Lung (tissue), 12 donors: Measurements from ENCODE around the gene SRPRB. TPM values are rescaled to one million over a fixed set of nuclear protein-coding genes. Genes with fewer than 3 reads are reported as not detected.

ENCODE experiments used
- ATAC-seq: fragments of 200-7000 bp; cut with Tn5 transposase; one replicate; pipeline ENCODE4 v1.9.1; 2020; ENCODE audit warnings: moderate number of reproducible peaks; ENCODE audit not compliant: insufficient read depth, low FRiP score
- DNase-seq, 3 donors: peaks; one replicate each; pipeline ENCODE4 v3.0.0-alpha.2; 2013 to 2017
- H3K27ac ChIP-seq, 2 donors: one replicate each; pipeline ENCODE4 v1.5.1; 2013; ENCODE audit warnings: mild to moderate bottlenecking in 2 of 2, moderate library complexity in 2 of 2, control low read depth in 1 of 2, inconsistent platforms in 1 of 2, low read depth in 1 of 2, low read length in 1 of 2
- H3K27me3 ChIP-seq, 3 donors: one replicate each; pipeline ENCODE4 v1.5.1; 2013; ENCODE audit warnings: low read length in 2 of 3; ENCODE audit not compliant: control insufficient read depth in 3 of 3, insufficient read depth in 3 of 3
- H3K36me3 ChIP-seq, 4 donors: one replicate each; pipeline ENCODE4 v1.5.1; 2013; ENCODE audit warnings: low read length in 4 of 4, mild to moderate bottlenecking in 1 of 4, moderate library complexity in 1 of 4; ENCODE audit not compliant: control insufficient read depth in 4 of 4, insufficient read depth in 4 of 4
- H3K4me1 ChIP-seq, 5 donors: one replicate each; pipeline ENCODE4 v1.5.1; 2013; ENCODE audit warnings: low read length in 5 of 5, mild to moderate bottlenecking in 2 of 5, moderate library complexity in 1 of 5; ENCODE audit not compliant: control insufficient read depth in 5 of 5, insufficient read depth in 5 of 5
- H3K4me3 ChIP-seq: one replicate; pipeline ENCODE4 v1.5.1; 2013; ENCODE audit warnings: mild to moderate bottlenecking, control low read depth, moderate library complexity
- H3K9ac ChIP-seq, 2 donors: one replicate each; pipeline ENCODE4 v1.5.1; 2013; ENCODE audit warnings: low read length in 2 of 2, control low read depth in 1 of 2; ENCODE audit not compliant: insufficient read depth in 1 of 2
- H3K9me3 ChIP-seq, 4 donors: one replicate each; pipeline ENCODE4 v1.5.1; 2013; ENCODE audit warnings: low read length in 3 of 4, mild to moderate bottlenecking in 1 of 4, moderate library complexity in 1 of 4; ENCODE audit not compliant: control insufficient read depth in 4 of 4, insufficient read depth in 3 of 4
- WGBS, 2 donors: extraction: QIAGEN DNeasy Blood & Tissue Kit; methylation state at CpG; one replicate each; pipeline ENCODE4 v1.1.7; 2013; 5-methylcytosine and 5-hydroxymethylcytosine counted together
- polyA plus RNA-seq, 2 donors: library from polyadenylated mRNA; stranded (reverse); fragments of 200-250 nt; gene quantifications; one replicate each; pipeline ENCODE4 v1.2.1, GENCODE V29; 2013
- total RNA-seq, 2 donors: library from RNA; depleted of rRNA in 1 of 2; stranded (reverse); fragments of >200 nt in 1 of 2; gene quantifications; one replicate each; pipeline ENCODE4 v1.2.1, GENCODE V29; 2014 to 2021
- TF ChIP-seq, protein P1 (sequence below): IDR thresholded peaks from 2 replicates; pipeline ENCODE4 v1.5.1; 2012; ENCODE audit warnings: mild to moderate bottlenecking; ENCODE audit errors: control extremely low read depth, extremely low read depth
- donor health status: control.
- donor health status: control.
- donor health status: Bipolar disorder and iron deficiency.
- donor health status: healthy.
- donor health status: DM: yes; HTN: yes; CAD: no.

Gene SRPRB
- total and polyA plus RNA-seq, 4 donors: 20.3 to 82.4 (median 39.3) TPM

DNA sequence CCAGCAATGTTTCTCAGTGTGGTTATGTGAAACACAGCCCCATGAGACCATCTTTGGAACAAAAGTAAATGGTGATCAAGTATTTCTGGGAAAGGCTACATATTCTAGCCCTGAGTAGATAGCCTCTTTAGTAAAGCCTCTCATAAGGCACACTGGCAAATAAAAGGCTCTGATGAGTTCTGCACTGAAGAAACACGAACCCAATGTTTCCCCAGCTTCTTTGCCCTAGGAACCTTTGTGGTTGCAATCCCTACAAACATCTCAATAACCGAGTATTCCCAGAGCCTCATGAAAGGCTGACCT lies 48.3 kb downstream of the SRPRB start:
- DNase-seq (no peak), ATAC-seq (no peak)
- no peaks in the 10 kb centered on the region for H3K27me3 ChIP-seq
- 86 to 89% methylated on average over 2 of the region's 2 CpGs for WGBS, 2 donors
- TF ChIP-seq, protein P1, sequence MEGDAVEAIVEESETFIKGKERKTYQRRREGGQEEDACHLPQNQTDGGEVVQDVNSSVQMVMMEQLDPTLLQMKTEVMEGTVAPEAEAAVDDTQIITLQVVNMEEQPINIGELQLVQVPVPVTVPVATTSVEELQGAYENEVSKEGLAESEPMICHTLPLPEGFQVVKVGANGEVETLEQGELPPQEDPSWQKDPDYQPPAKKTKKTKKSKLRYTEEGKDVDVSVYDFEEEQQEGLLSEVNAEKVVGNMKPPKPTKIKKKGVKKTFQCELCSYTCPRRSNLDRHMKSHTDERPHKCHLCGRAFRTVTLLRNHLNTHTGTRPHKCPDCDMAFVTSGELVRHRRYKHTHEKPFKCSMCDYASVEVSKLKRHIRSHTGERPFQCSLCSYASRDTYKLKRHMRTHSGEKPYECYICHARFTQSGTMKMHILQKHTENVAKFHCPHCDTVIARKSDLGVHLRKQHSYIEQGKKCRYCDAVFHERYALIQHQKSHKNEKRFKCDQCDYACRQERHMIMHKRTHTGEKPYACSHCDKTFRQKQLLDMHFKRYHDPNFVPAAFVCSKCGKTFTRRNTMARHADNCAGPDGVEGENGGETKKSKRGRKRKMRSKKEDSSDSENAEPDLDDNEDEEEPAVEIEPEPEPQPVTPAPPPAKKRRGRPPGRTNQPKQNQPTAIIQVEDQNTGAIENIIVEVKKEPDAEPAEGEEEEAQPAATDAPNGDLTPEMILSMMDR: no peak
- H3K9ac ChIP-seq: no peak overlapping the region
- no peaks in the 10 kb centered on the region for H3K36me3 ChIP-seq
- H3K27ac ChIP-seq: no peak overlapping the region
- no peaks in the 10 kb centered on the region for H3K9me3 ChIP-seq
- no peak overlapping the region for H3K4me3 ChIP-seq
- peaks cover 0 to 11% (median 0%) of the 10 kb centered on the region in 5 donors for H3K4me1 ChIP-seq

DNA sequence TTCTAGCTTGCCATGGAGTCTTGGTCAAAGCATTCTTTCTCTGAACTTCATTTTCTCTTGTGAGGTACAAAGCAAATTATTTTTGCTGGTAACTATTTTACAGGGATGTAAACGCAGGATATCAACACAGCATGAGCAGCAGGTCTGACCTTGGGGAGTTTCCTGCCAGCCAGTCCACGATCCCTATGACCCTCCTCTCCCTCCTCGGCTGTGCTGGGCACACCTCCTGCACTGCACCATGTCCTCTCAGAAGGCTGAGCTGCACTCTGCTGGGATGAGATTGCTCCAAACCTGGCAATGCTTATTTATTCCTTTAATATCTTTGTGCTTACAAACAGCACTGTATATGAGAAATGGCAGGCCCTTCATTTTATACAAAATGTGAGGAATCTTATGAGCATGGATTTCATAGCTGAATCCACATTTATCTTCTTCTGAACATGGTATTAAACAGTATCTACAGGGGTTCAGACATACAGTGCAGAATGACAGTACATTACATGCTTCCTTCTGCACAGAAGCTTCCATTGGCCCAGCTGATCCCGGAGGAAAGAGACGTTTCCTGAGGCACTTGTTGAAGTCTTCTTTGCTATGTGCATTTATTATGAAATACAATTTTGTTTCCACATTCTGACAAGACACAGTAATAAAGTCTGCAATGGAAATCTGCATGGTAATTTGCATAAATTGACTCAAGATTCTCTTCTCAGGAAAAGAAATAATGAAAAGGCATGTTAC lies 48.8 kb downstream of the SRPRB start:
- no peaks in the 10 kb centered on the region for H3K9me3 ChIP-seq
- H3K9ac ChIP-seq: no peak overlapping the region
- H3K4me1 ChIP-seq: peaks cover 0 to 11% (median 0%) of the 10 kb centered on the region in 5 donors
- TF ChIP-seq, protein P1: no peak
- H3K27me3 ChIP-seq: no peaks in the 10 kb centered on the region
- WGBS, 2 donors: 68 to 72% methylated on average over 5 of the region's 5 CpGs
- no peak for DNase-seq
- no peak overlapping the region for H3K4me3 ChIP-seq
- no peak for ATAC-seq
- no peak overlapping the region for H3K27ac ChIP-seq
- no peaks in the 10 kb centered on the region for H3K36me3 ChIP-seq

DNA sequence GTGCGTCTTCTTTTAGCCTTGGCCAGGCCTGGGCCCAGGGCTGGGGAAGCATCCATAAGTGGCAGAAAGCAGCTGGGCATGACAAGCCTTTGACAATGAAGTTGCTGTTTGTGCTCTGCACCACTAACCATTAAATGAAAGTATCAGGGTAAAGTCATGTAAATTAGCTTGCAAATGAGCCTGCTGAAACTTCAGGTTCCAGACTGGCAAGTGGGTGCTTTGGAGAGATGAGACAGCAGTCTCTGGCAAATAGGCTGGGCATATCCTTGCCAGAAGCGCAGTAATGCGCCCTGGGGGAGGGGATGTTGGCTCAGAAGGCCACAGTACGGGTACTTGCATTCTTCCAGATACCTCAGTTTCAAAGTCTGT lies 49.4 kb downstream of the SRPRB start:
- H3K27me3 ChIP-seq: no peaks in the 10 kb centered on the region
- H3K4me3 ChIP-seq: no peak overlapping the region
- TF ChIP-seq, protein P1: no peak
- DNase-seq: no peak
- 93% methylated on average over 4 of the region's 4 CpGs for WGBS, 2 donors
- H3K4me1 ChIP-seq: peaks cover 0 to 11% (median 0%) of the 10 kb centered on the region in 5 donors
- H3K36me3 ChIP-seq: no peaks in the 10 kb centered on the region
- H3K9me3 ChIP-seq: no peaks in the 10 kb centered on the region
- no peak overlapping the region for H3K27ac ChIP-seq
- ATAC-seq: no peak
- H3K9ac ChIP-seq: no peak overlapping the region

DNA sequence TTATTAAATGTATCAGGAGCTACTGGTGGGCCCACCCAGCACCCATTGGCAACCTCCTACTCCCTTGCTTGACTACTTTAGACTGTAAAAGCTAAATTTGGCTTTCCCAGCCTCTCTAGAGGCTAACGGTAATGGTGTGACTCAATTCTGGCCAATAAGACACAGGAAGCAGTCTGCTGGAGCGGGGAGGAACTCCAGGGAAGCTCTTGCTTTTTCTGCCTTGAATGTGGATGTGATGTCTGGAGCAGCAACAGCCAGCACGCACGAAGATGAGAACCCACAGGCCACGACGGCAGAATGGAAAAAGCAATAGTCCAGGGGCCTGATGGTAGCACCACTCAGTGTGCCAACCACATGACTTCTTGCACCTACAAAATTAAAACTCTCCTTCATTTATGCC lies 50.2 kb downstream of the SRPRB start:
- H3K36me3 ChIP-seq: no peaks in the 10 kb centered on the region
- H3K9me3 ChIP-seq: no peaks in the 10 kb centered on the region
- TF ChIP-seq, protein P1: no peak
- no peak for DNase-seq
- H3K27me3 ChIP-seq: no peaks in the 10 kb centered on the region
- peaks cover 0 to 11% (median 0%) of the 10 kb centered on the region in 5 donors for H3K4me1 ChIP-seq
- H3K9ac ChIP-seq: no peak overlapping the region
- H3K27ac ChIP-seq: no peak overlapping the region
- WGBS, 2 donors: 73 to 74% methylated on average over 6 of the region's 6 CpGs
- no peak overlapping the region for H3K4me3 ChIP-seq
- ATAC-seq: no peak
